H1 (cell line): ENCODE results near the gene ASAP2. TPM values are rescaled to one million over a fixed set of nuclear protein-coding genes. Genes with fewer than 3 reads are reported as not detected.

Experiments used
- CTCF ChIA-PET: fragments of 300-600 bp; sonication (Branson Sonifier 250); formaldehyde crosslinking; loops from one replicate; lab custom pipeline; 2021; ENCODE audit not compliant: partially characterized antibody; lab: Charles Lee
- POLR2A ChIA-PET: fragments of 300-600 bp; sonication (Branson Sonifier 250); formaldehyde crosslinking; loops from one replicate; lab custom pipeline; 2021; ENCODE audit warnings: inconsistent platforms; ENCODE audit not compliant: partially characterized antibody; lab: Charles Lee
- DNase-seq, 2 experiments: peaks; one replicate each; pipeline versions ENCODE4 v3.0.0 to v3.0.0-alpha.2; 2010 to 2022; ENCODE audit warnings: low spot score in 2 of 2, low read depth in 1 of 2, mixed read lengths in 1 of 2
- FAIRE-seq: peaks from 2 replicates; lab custom pipeline; 2011; peaks lifted over from hg19 to GRCh38; lab: Jason Lieb, UNC
- H2AFZ ChIP-seq: 2 replicates; pipeline ENCODE4 v1.8.1; 2012; ENCODE audit warnings: low read length, inconsistent platforms
- H2AK5ac ChIP-seq: 2 replicates; pipeline ENCODE4 v1.6.1; 2013; ENCODE audit warnings: low read depth, low read length
- H2BK120ac ChIP-seq: replicated peaks from 2 replicates; pipeline ENCODE3; 2013; ENCODE audit warnings: low read depth, low read length, inconsistent platforms
- H2BK12ac ChIP-seq: 2 replicates; pipeline ENCODE4 v1.6.1; 2013; ENCODE audit warnings: low read depth, low read length
- H2BK15ac ChIP-seq: 2 replicates; pipeline ENCODE4 v1.6.1; 2013; ENCODE audit warnings: low read length
- H2BK20ac ChIP-seq: 2 replicates; pipeline ENCODE4 v1.6.1; 2013; ENCODE audit warnings: low read length
- H2BK5ac ChIP-seq: 2 replicates; pipeline ENCODE4 v1.6.1; 2013; ENCODE audit warnings: low read depth, low read length
- H3K14ac ChIP-seq: 2 replicates; pipeline ENCODE4 v1.6.1; 2013; ENCODE audit warnings: inconsistent platforms; ENCODE audit not compliant: insufficient read length
- H3K18ac ChIP-seq: 2 replicates; pipeline ENCODE4 v1.6.1; 2013; ENCODE audit warnings: low read length; ENCODE audit errors: extremely low read depth
- H3K23ac ChIP-seq: 2 replicates; pipeline ENCODE4 v1.6.1; 2013; ENCODE audit warnings: inconsistent platforms; ENCODE audit not compliant: insufficient read length
- H3K23me2 ChIP-seq: 2 replicates; pipeline ENCODE4 v1.6.1; 2013; ENCODE audit warnings: low read depth, low read length
- H3K27ac ChIP-seq: 2 replicates; pipeline ENCODE4 v1.6.1; 2011; ENCODE audit warnings: low read depth, low read length, inconsistent platforms
- H3K27me3 ChIP-seq, 4 experiments: replicated peaks in 1 of 4; 1 replicate in 1 of 4; 2 replicates in 3 of 4; pipeline versions ENCODE4 v1.6.1 to v1.8.1; 2011 to 2013; ENCODE audit warnings: low read length in 3 of 4, mild to moderate bottlenecking in 3 of 4, inconsistent platforms in 2 of 4, mixed read lengths in 2 of 4, moderate library complexity in 1 of 4; ENCODE audit not compliant: control insufficient read depth in 3 of 4, insufficient read depth in 3 of 4; ENCODE audit errors: extremely low read depth in 1 of 4
- H3K36me3 ChIP-seq, 4 experiments: 2 replicates each; pipeline versions ENCODE4 v1.6.1 to v1.8.1; 2011 to 2013; ENCODE audit warnings: mild to moderate bottlenecking in 4 of 4, low read length in 3 of 4, moderate library complexity in 2 of 4, control low read depth in 1 of 4, inconsistent platforms in 1 of 4; ENCODE audit not compliant: insufficient read depth in 4 of 4, control insufficient read depth in 2 of 4
- H3K4ac ChIP-seq: replicated peaks from 2 replicates; pipeline ENCODE3; 2013; ENCODE audit warnings: low read length, low read depth, mixed read lengths, inconsistent platforms; ENCODE audit not compliant: insufficient read length
- H3K4me1 ChIP-seq, 4 experiments: replicated peaks in 1 of 4; 1 replicate in 1 of 4; 2 replicates in 3 of 4; pipeline versions ENCODE4 v1.6.1 to v1.8.1; 2011 to 2013; ENCODE audit warnings: low read length in 3 of 4, inconsistent platforms in 2 of 4, mixed read lengths in 1 of 4; ENCODE audit not compliant: insufficient read depth in 4 of 4, control insufficient read depth in 3 of 4
- H3K4me2 ChIP-seq, 2 experiments: 2 replicates each; pipeline versions ENCODE4 v1.6.1 to v1.8.1; 2011 to 2013; ENCODE audit warnings: low read depth in 2 of 2, low read length in 2 of 2, control low read depth in 1 of 2, inconsistent platforms in 1 of 2, mild to moderate bottlenecking in 1 of 2; ENCODE audit not compliant: insufficient read depth in 1 of 2
- H3K4me3 ChIP-seq, 4 experiments: fragments of 200-600, 300-600 bp in 1 of 4; sonication (generic), shearing (Covaris generic), sonication (Bioruptor Twin) in 1 of 4; 2 replicates each; pipeline versions ENCODE4 v1.5.1 to v1.8.1; 2011 to 2016; ENCODE audit warnings: low read length in 4 of 4, low read depth in 3 of 4, control low read depth in 2 of 4, inconsistent platforms in 2 of 4, mild to moderate bottlenecking in 2 of 4, mixed read lengths in 1 of 4, moderate library complexity in 1 of 4; ENCODE audit not compliant: insufficient read depth in 2 of 4; ENCODE audit errors: extremely low read depth in 1 of 4
- H3K56ac ChIP-seq: replicated peaks from 2 replicates; pipeline ENCODE3; 2013; ENCODE audit warnings: low read depth, mild to moderate bottlenecking, mixed read lengths, low read length, inconsistent platforms; ENCODE audit not compliant: insufficient read length
- H3K79me1 ChIP-seq: 2 replicates; pipeline ENCODE4 v1.6.1; 2013; ENCODE audit warnings: low read depth, low read length, control low read depth
- H3K79me2 ChIP-seq, 2 experiments: 2 replicates each; pipeline versions ENCODE4 v1.6.1 to v1.8.1; 2012 to 2013; ENCODE audit warnings: low read length in 2 of 2, mild to moderate bottlenecking in 2 of 2, inconsistent platforms in 1 of 2; ENCODE audit not compliant: insufficient read depth in 2 of 2, control insufficient read depth in 1 of 2
- H3K9ac ChIP-seq, 4 experiments: replicated peaks in 1 of 4; 1 replicate in 1 of 4; 2 replicates in 3 of 4; pipeline versions ENCODE4 v1.6.1 to v1.8.1; 2011 to 2013; ENCODE audit warnings: low read depth in 3 of 4, low read length in 3 of 4, control low read depth in 2 of 4, mild to moderate bottlenecking in 2 of 4, moderate library complexity in 2 of 4, inconsistent platforms in 1 of 4; ENCODE audit errors: extremely low read depth in 1 of 4
- H3K9me3 ChIP-seq, 2 experiments: 2 replicates each; pipeline versions ENCODE4 v1.6.1 to v1.8.1; 2012 to 2013; ENCODE audit warnings: mild to moderate bottlenecking in 2 of 2, moderate library complexity in 2 of 2, control low read depth in 1 of 2, inconsistent platforms in 1 of 2, low read depth in 1 of 2, low read length in 1 of 2, mixed read lengths in 1 of 2; ENCODE audit not compliant: insufficient read depth in 2 of 2
- H4K20me1 ChIP-seq, 2 experiments: replicated peaks in 1 of 2; 2 replicates each; pipeline versions ENCODE3 to v1.8.1; 2011 to 2013; ENCODE audit warnings: inconsistent platforms in 2 of 2, low read length in 2 of 2, mild to moderate bottlenecking in 1 of 2; ENCODE audit not compliant: insufficient read depth in 2 of 2, control insufficient read depth in 1 of 2
- H4K5ac ChIP-seq: 2 replicates; pipeline ENCODE4 v1.6.1; 2013; ENCODE audit warnings: low read length, low read depth, mixed read lengths, inconsistent platforms; ENCODE audit not compliant: insufficient read length
- H4K8ac ChIP-seq: 2 replicates; pipeline ENCODE4 v1.8.0; 2013; ENCODE audit warnings: mild to moderate bottlenecking, moderate library complexity, low read length, inconsistent platforms; ENCODE audit not compliant: insufficient read depth; ENCODE audit errors: extremely low read depth
- H4K91ac ChIP-seq: replicated peaks from 2 replicates; pipeline ENCODE3; 2013; ENCODE audit warnings: low read length, mixed read lengths, inconsistent platforms; ENCODE audit not compliant: insufficient read length
- CEBPB ChIP-seq: IDR thresholded peaks from 2 replicates; pipeline ENCODE4 v1.6.1; 2012; ENCODE audit warnings: low read depth, low read length
- CHD2 ChIP-seq: IDR thresholded peaks from 2 replicates; pipeline ENCODE4 v1.6.1; 2012; ENCODE audit warnings: low read length, improper control_type of control experiment
- CTBP2 ChIP-seq: IDR thresholded peaks from 2 replicates; pipeline ENCODE4 v1.7.0; 2011; ENCODE audit warnings: borderline replicate concordance, mild to moderate bottlenecking, moderate library complexity, mixed read lengths, low read length; ENCODE audit not compliant: insufficient read depth, insufficient read length
- EZH2 ChIP-seq: fragments of 200-600 bp; sonication (generic); IDR thresholded peaks from 2 replicates; pipeline ENCODE4 v1.7.1; 2012; ENCODE audit warnings: low read depth, mild to moderate bottlenecking, moderate library complexity, low read length, inconsistent platforms; ENCODE audit not compliant: severe bottlenecking
- JUN ChIP-seq: IDR thresholded peaks from 2 replicates; pipeline ENCODE4 v1.6.1; 2011; ENCODE audit warnings: low read depth, mild to moderate bottlenecking, improper control_type of control experiment, low read length
- JUND ChIP-seq: IDR thresholded peaks from 2 replicates; pipeline ENCODE4 v1.6.1; 2011; ENCODE audit warnings: mild to moderate bottlenecking, improper control_type of control experiment, low read length
- KDM4A ChIP-seq: IDR thresholded peaks from one replicate; pipeline ENCODE4 v1.7.1; 2012; ENCODE audit warnings: low read depth, mild to moderate bottlenecking, moderate library complexity, low read length, inconsistent platforms; ENCODE audit not compliant: severe bottlenecking
- NANOG ChIP-seq: IDR thresholded peaks from 2 replicates; pipeline ENCODE4 v1.6.1; 2011; ENCODE audit warnings: low read length, low read depth, mild to moderate bottlenecking, inconsistent platforms; ENCODE audit not compliant: insufficient read depth, poor library complexity, severe bottlenecking
- PHF8 ChIP-seq: fragments of 200-600 bp; sonication (generic); conservative IDR thresholded peaks from 2 replicates; pipeline ENCODE4 v1.7.1; 2012; ENCODE audit warnings: low read depth, mild to moderate bottlenecking, inconsistent platforms, low read length, moderate library complexity
- SAP30 ChIP-seq: fragments of 300-600 bp; sonication (generic); IDR thresholded peaks from 2 replicates; pipeline ENCODE4 v1.7.1; 2012; ENCODE audit warnings: low read length, moderate library complexity, mild to moderate bottlenecking, inconsistent platforms; ENCODE audit not compliant: insufficient read depth, insufficient replicate concordance
- SIN3A ChIP-seq, 2 experiments: IDR thresholded peaks in 1 of 2; conservative IDR thresholded peaks in 1 of 2; 2 replicates each; pipeline ENCODE4 v1.6.1; 2011 to 2012; ENCODE audit warnings: low read length in 2 of 2, improper control_type of control experiment in 1 of 2, low read depth in 1 of 2, mild to moderate bottlenecking in 1 of 2
- TCF12 ChIP-seq: IDR thresholded peaks from 2 replicates; pipeline ENCODE4 v1.6.1; 2011; ENCODE audit warnings: low read depth, mild to moderate bottlenecking, low read length
- ZNF274 ChIP-seq: IDR thresholded peaks from 2 replicates; pipeline ENCODE4 v1.7.0; 2012; ENCODE audit warnings: low read length, borderline replicate concordance; ENCODE audit errors: extremely low read depth
- WGBS, 2 experiments: shearing (Covaris generic) in 1 of 2; methylation state at CpG; one replicate each; pipeline versions ENCODE4 v1.1.6 to v1.1.7; 2013 to 2015; ENCODE audit warnings: low lambda C conversion rate in 2 of 2, mixed read lengths in 2 of 2, inconsistent platforms in 1 of 2, low coverage in 1 of 2, missing lambda C conversion rate in 1 of 2; ENCODE audit not compliant: insufficient replicate concordance in 2 of 2, insufficient coverage in 1 of 2, insufficient read length in 1 of 2; ENCODE audit errors: extremely low coverage in 1 of 2, missing lambda C conversion rate in 1 of 2; 5-methylcytosine and 5-hydroxymethylcytosine counted together
- polyA plus RNA-seq, 7 experiments: library from polyadenylated mRNA; depleted of rRNA in 3 of 7; stranded (reverse) in 5 of 7; unstranded in 2 of 7; fragments of >200 nt in 5 of 7; fragments of 200-250 nt in 2 of 7; gene quantifications; 1 replicate in 5 of 7; 2 replicates in 1 of 7; 4 replicates in 1 of 7; pipeline versions ENCODE4 v1.2.1 to v1.2.3, GENCODE V29; 2011 to 2013; ENCODE audit warnings: missing spikeins in 2 of 7, mixed read lengths in 2 of 7
- total RNA-seq: library from RNA; stranded (reverse); fragmentation: NEBNext Ultra II Directional; extraction: Animal tissue kit (Norgen Biotek cat#: 25700); gene quantifications from 2 replicates; pipeline ENCODE4 v1.2.1, GENCODE V29; 2021

Gene ASAP2
- total and polyA plus RNA-seq, 2 of the 8 experiments (the other 6 are each of a cell fraction or from before 2014, with no cell fraction given): 10.2 to 18.7 TPM

DNA sequence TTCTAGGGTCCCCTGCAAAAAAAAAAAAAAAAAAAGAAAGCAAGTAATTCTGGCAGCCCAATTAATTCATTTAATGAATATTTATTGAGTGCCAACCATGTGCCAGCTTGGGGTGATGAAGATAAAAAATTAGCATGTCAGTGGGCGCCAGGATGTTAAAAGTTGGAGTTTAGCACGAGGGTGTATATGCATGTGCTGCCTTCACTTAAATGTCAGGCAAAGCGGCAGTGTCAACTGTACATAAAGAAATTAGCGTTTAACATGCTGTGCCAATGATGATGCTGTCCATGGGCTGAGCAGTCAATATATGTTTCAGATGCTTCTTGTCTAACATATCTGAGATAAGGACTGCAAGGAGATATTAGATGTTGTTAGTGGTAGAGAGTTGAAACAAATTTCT is 49.5 kb downstream of the ASAP2 start:
- Histone ChIP-seq H3K36me3 (no peaks in the 10 kb centered on the region), H4K91ac (no peak overlapping the region), H3K9me3 (no peaks in the 10 kb centered on the region), H3K27ac (no peak overlapping the region), H4K5ac (no peak overlapping the region), H3K79me2 (peaks cover 0 to 40% of the 10 kb centered on the region in 2 experiments; a peak in 2 of 4 replicates), H3K18ac (no peak overlapping the region), H2BK20ac (no peak overlapping the region), H3K14ac (no peak overlapping the region), H3K4ac (no peak overlapping the region), H3K4me3 (no peak overlapping the region), H2AFZ (no peak overlapping the region), H4K8ac (no peak overlapping the region), H3K4me2 (no peak overlapping the region), H2BK5ac (no peak overlapping the region), H2AK5ac (no peak overlapping the region), H3K23ac (no peak overlapping the region), H2BK12ac (no peak overlapping the region), H3K56ac (no peak overlapping the region), H3K27me3 (no peaks in the 10 kb centered on the region), H4K20me1 (peaks cover 2 to 4% of the 10 kb centered on the region in 2 experiments), H2BK15ac (no peak overlapping the region), H3K9ac (no peak overlapping the region), H3K4me1 (peaks cover 2 to 9% (median 4%) of the 10 kb centered on the region in 4 experiments; a peak in 4 of 7 replicates), H3K79me1 (peaks cover 2% of the 10 kb centered on the region), H3K23me2 (no peaks in the 10 kb centered on the region), H2BK120ac (no peak overlapping the region)
- ChIA-PET CTCF (interaction anchor here (0.9 to 1.6 kb wide), 4 partner anchors 10 to 119 kb away, joined by 3 to 4 read pairs (median 4); no protein-coding TSS in a partner anchor), POLR2A (no interaction called here)
- FAIRE-seq (no peak), DNase-seq (no peak)
- WGBS, 2 experiments: 73% methylated on average over 4 of the region's 4 CpGs; no CpG with 5 or more reads in 1 of the 2 experiments
- TF ChIP-seq SAP30 (no peak), CTBP2 (no peak), ZNF274 (no peak), TCF12 (no peak), JUN (no peak), NANOG (no peak), JUND (no peak), CEBPB (no peak), CHD2 (no peak), EZH2 (no peak), KDM4A (no peak), PHF8 (no peak), SIN3A (conservative IDR thresholded peaks at IDR 0.05 in 1 of 2, IDR thresholded peaks at IDR 0.05 in 1 of 2; ENCODE audit: low read depth in 1 of 2, low read length in 2 of 2) (no peak)
